Activated T-cell treated with anti-CD3 and anti-CD28 coated beads, Interleukin-2, amount 50 U/mL, for 4 hours (primary cell): ENCODE results near the gene SLC1A7. TPM values are rescaled to one million over a fixed set of nuclear protein-coding genes. Genes with fewer than 3 reads are reported as not detected.

Experiments
- ATAC-seq, 2 donors: fragments of 200-7000 bp; cut with Tn5 transposase; one replicate each; pipeline ENCODE4 v1.10.0; 2021
- DNase-seq: peaks from one replicate; pipeline ENCODE4 v3.0.0-alpha.2; 2020
- H3K27me3 Mint-ChIP-seq: one replicate; pipeline ENCODE4 v1.8.0; 2021; ENCODE audit warnings: low read depth, mixed read lengths
- H3K36me3 Mint-ChIP-seq: one replicate; pipeline ENCODE4 v1.8.0; 2022; ENCODE audit warnings: mixed read lengths; ENCODE audit not compliant: insufficient read depth
- H3K4me1 Mint-ChIP-seq: one replicate; pipeline ENCODE4 v1.8.0; 2021; ENCODE audit warnings: low read depth, mixed read lengths
- H3K4me3 Mint-ChIP-seq: one replicate; pipeline ENCODE4 v1.8.0; 2021; ENCODE audit warnings: mild to moderate bottlenecking, moderate library complexity, mixed read lengths
- H3K9me3 Mint-ChIP-seq: one replicate; pipeline ENCODE4 v1.8.0; 2021; ENCODE audit warnings: mixed read lengths
- total RNA-seq, 3 donors: library from RNA; stranded (reverse); gene quantifications; one replicate each; pipeline ENCODE4 v1.2.1, GENCODE V29; 2021

Gene SLC1A7
- total RNA-seq, 3 donors from 2014 or later, result not detected

- H3K4me3 Mint-ChIP-seq, result no peak overlapping the region
- no peak for ATAC-seq
- no peaks in the 10 kb centered on the region for H3K36me3 Mint-ChIP-seq
Measured at GRCh38 chr1:53148123-53148522, 5.7 kb upstream of the SLC1A7 start.

GRCh38 chr1:53147174-53147573 lies 4.7 kb upstream of the SLC1A7 start:
- Mint-ChIP-seq H3K4me1 (no peaks in the 10 kb centered on the region), H3K27me3 (peaks cover 2% of the 10 kb centered on the region), H3K9me3 (no peaks in the 10 kb centered on the region), H3K36me3 (no peaks in the 10 kb centered on the region), H3K4me3 (no peak overlapping the region)
- ATAC-seq, result no peak
- DNase-seq, result no peak

More at GRCh38 chr1:53148123-53148522, 5.7 kb upstream of the SLC1A7 start:
- no peaks in the 10 kb centered on the region for H3K9me3 Mint-ChIP-seq
- no peaks in the 10 kb centered on the region for H3K4me1 Mint-ChIP-seq
- DNase-seq, result no peak
- peaks cover 2% of the 10 kb centered on the region for H3K27me3 Mint-ChIP-seq

GRCh38 chr1:53145942-53146708 lies 3.7 kb upstream of the SLC1A7 start:
- no peaks in the 10 kb centered on the region for H3K9me3 Mint-ChIP-seq

GRCh38 chr1:53145619-53145941 lies 3.1 kb upstream of the SLC1A7 start:
- Mint-ChIP-seq H3K36me3 (no peaks in the 10 kb centered on the region), H3K9me3 (no peaks in the 10 kb centered on the region), H3K4me1 (no peaks in the 10 kb centered on the region), H3K4me3 (no peak overlapping the region), H3K27me3 (peaks cover 2% of the 10 kb centered on the region)
- no peak for ATAC-seq
- no peak for DNase-seq

More at GRCh38 chr1:53145942-53146708, 3.7 kb upstream of the SLC1A7 start:
- Mint-ChIP-seq H3K36me3 (no peaks in the 10 kb centered on the region), H3K27me3 (peaks cover 2% of the 10 kb centered on the region), H3K4me1 (no peaks in the 10 kb centered on the region), H3K4me3 (no peak overlapping the region)
- DNase-seq, result no peak
- ATAC-seq, result no peak

- Mint-ChIP-seq H3K4me3 (no peak overlapping the region), H3K36me3 (no peaks in the 10 kb centered on the region), H3K27me3 (peaks cover 2% of the 10 kb centered on the region), H3K4me1 (no peaks in the 10 kb centered on the region), H3K9me3 (no peaks in the 10 kb centered on the region)
- ATAC-seq (no peak), DNase-seq (no peak)
Measured at GRCh38 chr1:53145051-53145600, 2.7 kb upstream of the SLC1A7 start.

- no peaks in the 10 kb centered on the region for H3K9me3 Mint-ChIP-seq
- H3K4me3 Mint-ChIP-seq, result no peak overlapping the region
- no peaks in the 10 kb centered on the region for H3K4me1 Mint-ChIP-seq
- no peaks in the 10 kb centered on the region for H3K36me3 Mint-ChIP-seq
- ATAC-seq (no peak), DNase-seq (no peak)
- H3K27me3 Mint-ChIP-seq, result peaks cover 2% of the 10 kb centered on the region
Measured at GRCh38 chr1:53144201-53144600, 1.8 kb upstream of the SLC1A7 start.

GRCh38 chr1:53143527-53143926 lies 1.1 kb upstream of the SLC1A7 start:
- no peak for DNase-seq
- no peak for ATAC-seq
- Mint-ChIP-seq H3K36me3 (no peaks in the 10 kb centered on the region), H3K4me1 (no peaks in the 10 kb centered on the region), H3K27me3 (peaks cover 2% of the 10 kb centered on the region), H3K4me3 (no peak overlapping the region), H3K9me3 (no peaks in the 10 kb centered on the region)

- DNase-seq (no peak), ATAC-seq (no peak)
- H3K9me3 Mint-ChIP-seq, result peaks cover 12% of the 10 kb centered on the region
- no peaks in the 10 kb centered on the region for H3K4me1 Mint-ChIP-seq
- no peaks in the 10 kb centered on the region for H3K36me3 Mint-ChIP-seq
- peaks cover 2% of the 10 kb centered on the region for H3K27me3 Mint-ChIP-seq
- H3K4me3 Mint-ChIP-seq, result no peak overlapping the region
Measured at GRCh38 chr1:53141487-53142055, 867 bp downstream of the SLC1A7 start.

- DNase-seq, result no peak
- Mint-ChIP-seq H3K27me3 (no peaks in the 10 kb centered on the region), H3K4me3 (no peak overlapping the region), H3K4me1 (no peaks in the 10 kb centered on the region), H3K36me3 (no peaks in the 10 kb centered on the region), H3K9me3 (peaks cover 12% of the 10 kb centered on the region)
- no peak for ATAC-seq
Measured at GRCh38 chr1:53140451-53140850, 2.0 kb downstream of the SLC1A7 start.

GRCh38 chr1:53139951-53140361 lies 2.5 kb downstream of the SLC1A7 start:
- no peaks in the 10 kb centered on the region for H3K27me3 Mint-ChIP-seq
- H3K9me3 Mint-ChIP-seq, result peaks cover 12% of the 10 kb centered on the region
- ATAC-seq (no peak), DNase-seq (no peak)
- H3K4me1 Mint-ChIP-seq, result no peaks in the 10 kb centered on the region
- no peak overlapping the region for H3K4me3 Mint-ChIP-seq
- no peaks in the 10 kb centered on the region for H3K36me3 Mint-ChIP-seq

- ATAC-seq (no peak), DNase-seq (no peak)
- H3K9me3 Mint-ChIP-seq, result peaks cover 12% of the 10 kb centered on the region
- H3K27me3 Mint-ChIP-seq, result no peaks in the 10 kb centered on the region
- H3K4me1 Mint-ChIP-seq, result no peaks in the 10 kb centered on the region
- no peaks in the 10 kb centered on the region for H3K36me3 Mint-ChIP-seq
- no peak overlapping the region for H3K4me3 Mint-ChIP-seq
Measured at GRCh38 chr1:53138991-53139884, 3.2 kb downstream of the SLC1A7 start.

- H3K4me3 Mint-ChIP-seq, result no peak overlapping the region
Measured at GRCh38 chr1:53137729-53138128, 4.7 kb downstream of the SLC1A7 start.

GRCh38 chr1:53135735-53136114 lies 6.7 kb downstream of the SLC1A7 start:
- no peaks in the 10 kb centered on the region for H3K4me1 Mint-ChIP-seq
- ATAC-seq, result no peak
- DNase-seq, result no peak
- H3K36me3 Mint-ChIP-seq, result no peaks in the 10 kb centered on the region
- no peak overlapping the region for H3K4me3 Mint-ChIP-seq
- peaks cover 12% of the 10 kb centered on the region for H3K9me3 Mint-ChIP-seq
- H3K27me3 Mint-ChIP-seq, result no peaks in the 10 kb centered on the region

More at GRCh38 chr1:53137729-53138128, 4.7 kb downstream of the SLC1A7 start:
- DNase-seq (no peak), ATAC-seq (no peak)
- no peaks in the 10 kb centered on the region for H3K4me1 Mint-ChIP-seq
- H3K27me3 Mint-ChIP-seq, result no peaks in the 10 kb centered on the region
- peaks cover 12% of the 10 kb centered on the region for H3K9me3 Mint-ChIP-seq
- H3K36me3 Mint-ChIP-seq, result no peaks in the 10 kb centered on the region

- H3K4me1 Mint-ChIP-seq, result no peaks in the 10 kb centered on the region
- H3K9me3 Mint-ChIP-seq, result peaks cover 12% of the 10 kb centered on the region
- H3K4me3 Mint-ChIP-seq, result no peak overlapping the region
- H3K36me3 Mint-ChIP-seq, result no peaks in the 10 kb centered on the region
- no peaks in the 10 kb centered on the region for H3K27me3 Mint-ChIP-seq
- DNase-seq (no peak), ATAC-seq (no peak)
Measured at GRCh38 chr1:53134961-53135734, 7.3 kb downstream of the SLC1A7 start.
